OCI-LY7 (cell line): ENCODE data around the gene CALU. TPM values are rescaled to one million over a fixed set of nuclear protein-coding genes. Genes with fewer than 3 reads are reported as not detected.

Experiments used
- BruUV-seq: library from RNA; stranded (reverse); fragments of 400-500 nt; replicated peaks from 2 replicates; lab custom pipeline; 2021; lab: Mats Ljungman, UMichigan
- CTCF ChIA-PET: fragments of 300-600 bp; sonication (Branson Sonifier 250); formaldehyde crosslinking; loops from one replicate; lab custom pipeline; 2022; ENCODE audit warnings: antibody characterized with exemption; ENCODE audit not compliant: unreplicated experiment; lab: Charles Lee
- POLR2A ChIA-PET: fragments of 300-600 bp; sonication (Branson Sonifier 250); formaldehyde crosslinking; loops from one replicate; lab custom pipeline; 2022; ENCODE audit warnings: antibody characterized with exemption; lab: Charles Lee
- DNase-seq: peaks from one replicate; pipeline ENCODE4 v3.0.0-alpha.2; 2015; ENCODE audit warnings: low spot score
- H2AFZ ChIP-seq: fragments of 200-600 bp; sonication (generic), shearing (Covaris generic); 2 replicates; pipeline ENCODE4 v1.6.1; 2014; ENCODE audit warnings: mild to moderate bottlenecking, antibody characterized with exemption, low read length, moderate library complexity
- H3K27ac ChIP-seq: fragments of 200-600 bp; sonication (generic); 2 replicates; pipeline ENCODE4 v1.5.1; 2014; ENCODE audit warnings: mixed run types, low read depth, mild to moderate bottlenecking, moderate library complexity, low read length, inconsistent platforms; ENCODE audit not compliant: poor library complexity, severe bottlenecking
- H3K36me3 ChIP-seq: fragments of 200-600 bp; sonication (generic); 2 replicates; pipeline ENCODE4 v1.6.1; 2014; ENCODE audit warnings: mild to moderate bottlenecking, antibody characterized with exemption, low read length, moderate library complexity, mixed read lengths; ENCODE audit not compliant: insufficient read depth
- H3K4me1 ChIP-seq: fragments of 200-600 bp; sonication (generic); 2 replicates; pipeline ENCODE4 v1.5.1; 2014; ENCODE audit warnings: mild to moderate bottlenecking, low read length; ENCODE audit not compliant: insufficient read depth, poor library complexity, severe bottlenecking
- H3K4me2 ChIP-seq: fragments of 200-600 bp; sonication (generic); 2 replicates; pipeline ENCODE4 v1.6.1; 2014; ENCODE audit warnings: mild to moderate bottlenecking, low read length
- H3K4me3 ChIP-seq: fragments of 200-600 bp; sonication (generic); 2 replicates; pipeline ENCODE4 v1.5.1; 2014; ENCODE audit warnings: mild to moderate bottlenecking, low read depth, low read length; ENCODE audit not compliant: poor library complexity, severe bottlenecking
- H3K79me2 ChIP-seq: fragments of 200-600 bp; sonication (generic); 2 replicates; pipeline ENCODE4 v1.6.1; 2016; ENCODE audit warnings: low read depth, mild to moderate bottlenecking, low read length, moderate library complexity, mixed read lengths; ENCODE audit not compliant: insufficient read depth
- H3K9me2 ChIP-seq: fragments of 200-600 bp; sonication (generic); 2 replicates; pipeline ENCODE4 v1.6.1; 2016; ENCODE audit warnings: mild to moderate bottlenecking, low read length, mixed read lengths; ENCODE audit not compliant: insufficient read depth
- H3K9me3 ChIP-seq: fragments of 200-600 bp; sonication (generic); 2 replicates; pipeline ENCODE4 v1.6.1; 2014; ENCODE audit warnings: mild to moderate bottlenecking, mixed run types, low read length, mixed read lengths
- H4K20me1 ChIP-seq: fragments of 200-600 bp; sonication (generic); 2 replicates; pipeline ENCODE4 v1.6.1; 2014; ENCODE audit warnings: mild to moderate bottlenecking, antibody characterized with exemption, low read length, moderate library complexity, mixed read lengths; ENCODE audit not compliant: insufficient read depth
- CTCF ChIP-seq: fragments of 200-600 bp; sonication (generic); conservative IDR thresholded peaks from 2 replicates; pipeline ENCODE4 v1.5.1; 2014; ENCODE audit warnings: mild to moderate bottlenecking, antibody characterized with exemption, low read length, moderate library complexity, mixed read lengths
- EZH2phosphoT487 ChIP-seq: fragments of 200-600 bp; sonication (generic); IDR thresholded peaks from 2 replicates; pipeline ENCODE4 v1.6.1; 2018; ENCODE audit warnings: low read depth, borderline replicate concordance, mild to moderate bottlenecking, mixed run types, antibody characterized with exemption, low read length, moderate library complexity, mixed read lengths
- intact Hi-C: fragments of 100-400 bp; cut with micrococcal nuclease; formaldehyde crosslinking; loops from one replicate; pipeline ENCODE4 v1.10.0; 2022; ENCODE audit not compliant: unreplicated experiment
- total RNA-seq, 2 experiments: library from RNA; depleted of rRNA in 1 of 2; stranded (reverse); fragments of >200 nt in 1 of 2; shearing (Covaris generic) in 1 of 2; gene quantifications; 2 replicates each; pipeline ENCODE4 v1.2.3, GENCODE V29; 2014 to 2022

Gene CALU
- total RNA-seq, 2 experiments from 2014 or later: 45.6 to 52.8 TPM

- intact Hi-C loops: no loop called here
- no peak overlapping the region for H3K4me3 ChIP-seq
- no peak for DNase-seq
- no peaks in the 10 kb centered on the region for H3K9me2 ChIP-seq
- H3K4me2 ChIP-seq: no peak overlapping the region
- no peaks in the 10 kb centered on the region for H3K79me2 ChIP-seq
- no peaks in the 10 kb centered on the region for H3K9me3 ChIP-seq
- H3K27ac ChIP-seq: no peak overlapping the region
- CTCF ChIA-PET: no interaction called here
- no TSS peak for BruUV-seq
- POLR2A ChIA-PET: interaction anchor here (1.2 kb wide), 1 partner anchor 9 kb away, joined by 4 read pairs; no protein-coding TSS in a partner anchor
- TF ChIP-seq CTCF: no peak
- H3K36me3 ChIP-seq: peaks cover 93% of the 10 kb centered on the region
- H3K4me1 ChIP-seq: no peaks in the 10 kb centered on the region
- no peak overlapping the region for H2AFZ ChIP-seq
- no peaks in the 10 kb centered on the region for H4K20me1 ChIP-seq
Observed at GRCh38 chr7:128763541-128763940, 24.4 kb downstream of the CALU start.

GRCh38 chr7:128767475-128768110 is 28.4 kb downstream of the CALU start:
- ChIA-PET POLR2A (interaction anchor here (0.6 to 1.2 kb wide), 5 partner anchors 10 to 134 kb away, joined by 3 to 4 read pairs (median 3); no protein-coding TSS in a partner anchor), CTCF (no interaction called here)
- BruUV-seq: no TSS peak
- Histone ChIP-seq H3K4me2 (no peak overlapping the region), H3K9me2 (no peaks in the 10 kb centered on the region), H4K20me1 (no peaks in the 10 kb centered on the region), H3K4me1 (no peaks in the 10 kb centered on the region), H3K27ac (no peak overlapping the region), H3K9me3 (no peaks in the 10 kb centered on the region), H2AFZ (no peak overlapping the region), H3K4me3 (no peak overlapping the region), H3K36me3 (peaks cover 95% of the 10 kb centered on the region), H3K79me2 (no peaks in the 10 kb centered on the region)
- TF ChIP-seq EZH2phosphoT487: no peak
- DNase-seq: no peak
- intact Hi-C loops: no loop called here

GRCh38 chr7:128770233-128770632 is 31.1 kb downstream of the CALU start:
- Histone ChIP-seq H3K4me2 (no peak overlapping the region), H2AFZ (no peak overlapping the region), H3K27ac (no peak overlapping the region), H4K20me1 (no peaks in the 10 kb centered on the region), H3K79me2 (no peaks in the 10 kb centered on the region), H3K9me2 (no peaks in the 10 kb centered on the region), H3K9me3 (no peaks in the 10 kb centered on the region), H3K36me3 (peaks cover 79% of the 10 kb centered on the region), H3K4me1 (no peaks in the 10 kb centered on the region), H3K4me3 (no peak overlapping the region)
- CTCF ChIA-PET: no interaction called here
- DNase-seq: no peak
- no TSS peak for BruUV-seq
- POLR2A ChIA-PET: interaction anchor here (1.1 to 1.6 kb wide), 2 partner anchors 15 to 29 kb away, joined by 5 to 6 read pairs; no protein-coding TSS in a partner anchor
- intact Hi-C loops: no loop called here
- TF ChIP-seq EZH2phosphoT487 (no peak), CTCF (no peak)
